GM15510 (cell line): ENCODE data around the gene DAB2.

Source experiments
- POLR2A ChIP-seq: IDR thresholded peaks from 3 replicates; pipeline ENCODE4 v1.6.1; 2011; ENCODE audit warnings: borderline replicate concordance; ENCODE audit not compliant: insufficient read length; ENCODE audit errors: extremely low read depth

DAB2 gene

GRCh38 chr5:39455645-39456044 is 30.9 kb upstream of the DAB2 start:
- no peak for TF ChIP-seq POLR2A

- TF ChIP-seq POLR2A = no peak
Measured at GRCh38 chr5:39453606-39454005, 28.8 kb upstream of the DAB2 start.

DNA sequence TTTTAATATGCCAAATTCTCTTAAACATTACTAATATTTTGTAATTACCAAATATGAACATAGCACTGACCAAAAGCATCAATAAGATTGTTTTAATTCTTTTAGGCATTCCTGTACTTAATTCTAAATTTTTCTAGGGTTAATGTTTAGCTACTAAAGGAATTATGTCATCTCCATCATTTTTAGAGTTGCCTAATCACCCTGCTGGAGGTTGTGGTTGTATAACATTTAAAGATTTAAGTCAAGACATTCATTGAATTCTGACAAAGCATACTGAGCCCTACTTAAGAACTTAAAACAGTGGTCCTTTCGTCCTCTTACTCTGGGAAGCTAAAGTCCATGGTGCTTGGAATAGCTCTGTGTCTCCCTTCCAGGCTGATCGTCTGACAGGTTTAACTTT is 28.1 kb upstream of the DAB2 start:
- no peak for TF ChIP-seq POLR2A

GRCh38 chr5:39451276-39451941 is 26.6 kb upstream of the DAB2 start:
- no peak for TF ChIP-seq POLR2A

DNA sequence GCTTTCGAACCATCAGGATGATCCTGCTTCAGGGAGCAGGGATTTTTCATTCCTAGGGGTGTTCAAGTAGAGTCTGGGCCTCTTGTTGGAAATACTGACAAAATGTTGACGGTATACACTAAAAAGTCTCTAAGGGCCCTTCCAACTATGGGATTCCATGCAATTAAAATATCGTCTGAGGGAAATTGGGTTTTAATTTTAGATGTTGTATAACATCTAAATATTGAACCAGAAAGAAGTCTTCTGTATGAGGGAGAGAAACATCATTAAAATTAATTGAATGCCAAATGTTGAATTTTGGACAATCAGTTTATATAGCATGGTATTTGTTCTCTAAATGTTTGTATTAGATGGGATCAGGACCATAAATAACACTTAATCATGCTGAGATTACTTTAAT is 25.7 kb upstream of the DAB2 start:
- TF ChIP-seq POLR2A = no peak

DNA sequence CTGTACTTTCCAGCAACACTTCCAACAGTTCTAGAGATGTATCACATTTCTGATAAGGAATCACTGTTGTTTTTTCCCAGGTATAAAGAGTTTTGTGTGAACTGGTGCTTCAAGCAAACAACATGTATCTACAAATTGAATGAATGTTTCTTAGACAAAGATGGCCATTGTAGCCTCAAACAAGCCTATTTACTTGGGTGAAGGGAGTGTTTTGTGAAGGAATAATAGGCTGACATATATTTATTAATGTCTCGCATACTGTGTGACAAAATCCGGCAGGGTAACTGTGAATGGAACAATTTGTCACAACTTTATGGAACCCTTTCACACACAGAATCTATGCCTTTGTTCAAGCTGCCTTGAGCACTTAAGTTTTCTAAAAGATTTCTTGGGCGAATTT is 24.8 kb upstream of the DAB2 start:
- no peak for TF ChIP-seq POLR2A

GRCh38 chr5:39448506-39449128 is 23.8 kb upstream of the DAB2 start:
- TF ChIP-seq POLR2A = no peak

DNA sequence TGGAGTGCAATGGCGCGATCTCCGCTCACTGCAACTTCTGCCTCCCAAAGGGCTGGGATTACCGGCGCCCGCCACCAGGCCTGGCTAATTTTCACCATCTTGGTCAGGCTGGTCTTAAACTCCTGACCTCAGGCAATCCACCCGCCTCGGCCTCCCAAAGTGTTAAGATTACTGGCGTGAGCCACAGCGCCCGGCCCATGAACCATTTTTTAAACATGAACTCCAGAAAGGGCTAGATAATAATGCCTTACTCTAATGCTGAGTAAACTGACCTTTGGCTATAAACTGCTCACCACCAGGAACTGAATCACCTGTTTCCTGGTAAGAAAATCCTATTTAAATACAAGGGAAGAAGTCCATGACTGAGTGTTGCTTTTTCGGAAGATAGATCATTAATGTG is 23.2 kb upstream of the DAB2 start:
- no peak for TF ChIP-seq POLR2A

DNA sequence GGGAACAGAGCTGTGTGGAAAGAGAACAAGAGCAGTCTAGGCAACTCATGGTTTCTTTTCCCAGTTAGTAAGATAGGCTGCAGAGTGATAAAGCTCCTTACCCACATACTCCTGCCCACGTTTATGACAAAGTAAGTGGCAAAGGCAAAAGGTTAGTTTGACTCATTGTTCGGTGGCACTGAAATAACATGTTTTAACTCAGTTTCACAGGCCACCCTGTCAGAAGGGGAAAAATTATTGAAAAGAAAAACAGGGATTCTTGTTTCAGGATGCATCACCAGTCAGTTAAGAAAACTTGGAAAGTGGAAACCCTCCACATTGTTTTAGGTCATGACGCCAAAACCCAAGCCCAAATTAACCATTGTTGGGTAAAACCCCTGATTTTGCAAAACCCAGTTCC is 22.3 kb upstream of the DAB2 start:
- no peak for TF ChIP-seq POLR2A

- TF ChIP-seq POLR2A = no peak
Measured at GRCh38 chr5:39446231-39446630, 21.5 kb upstream of the DAB2 start.

GRCh38 chr5:39443911-39444310 is 19.1 kb upstream of the DAB2 start:
- TF ChIP-seq POLR2A = no peak

DNA sequence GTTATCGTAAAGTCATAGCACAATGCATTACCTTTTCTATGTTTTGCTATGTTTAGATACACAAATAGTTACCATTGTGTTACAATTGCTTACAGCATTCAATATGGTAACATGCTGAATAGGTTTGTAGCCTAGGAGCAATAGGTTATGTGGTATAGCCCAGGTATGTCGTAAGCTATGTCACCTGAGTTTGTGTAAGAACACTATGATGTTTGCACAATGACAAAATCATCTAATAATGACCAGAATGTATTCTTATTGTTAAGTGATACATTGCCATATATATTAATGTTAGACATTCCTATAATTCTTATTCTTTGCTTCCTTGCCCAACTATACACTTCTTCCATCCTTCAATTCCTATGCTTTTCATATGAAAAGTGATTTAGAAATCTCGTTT is 18.2 kb upstream of the DAB2 start:
- no peak for TF ChIP-seq POLR2A

DNA sequence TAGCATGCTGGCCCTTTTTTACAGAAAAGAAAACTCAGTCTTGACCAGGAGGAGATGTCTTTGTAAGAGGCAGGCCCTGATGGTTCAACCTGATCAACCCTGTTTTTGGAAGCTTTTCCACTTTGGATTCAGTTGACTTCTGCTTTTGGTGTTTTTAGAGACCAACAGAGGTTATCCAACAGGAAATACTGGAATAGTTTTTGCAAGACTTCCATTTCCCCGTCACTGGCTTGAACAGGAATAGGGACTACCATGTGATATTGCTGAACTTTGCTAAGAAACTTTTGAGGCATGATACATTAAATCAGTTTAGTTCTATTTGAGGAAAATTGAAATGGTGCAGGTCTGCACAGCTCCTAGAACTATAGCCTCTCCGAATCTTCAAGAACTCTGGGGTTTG is 17.1 kb upstream of the DAB2 start:
- no peak for TF ChIP-seq POLR2A

DNA sequence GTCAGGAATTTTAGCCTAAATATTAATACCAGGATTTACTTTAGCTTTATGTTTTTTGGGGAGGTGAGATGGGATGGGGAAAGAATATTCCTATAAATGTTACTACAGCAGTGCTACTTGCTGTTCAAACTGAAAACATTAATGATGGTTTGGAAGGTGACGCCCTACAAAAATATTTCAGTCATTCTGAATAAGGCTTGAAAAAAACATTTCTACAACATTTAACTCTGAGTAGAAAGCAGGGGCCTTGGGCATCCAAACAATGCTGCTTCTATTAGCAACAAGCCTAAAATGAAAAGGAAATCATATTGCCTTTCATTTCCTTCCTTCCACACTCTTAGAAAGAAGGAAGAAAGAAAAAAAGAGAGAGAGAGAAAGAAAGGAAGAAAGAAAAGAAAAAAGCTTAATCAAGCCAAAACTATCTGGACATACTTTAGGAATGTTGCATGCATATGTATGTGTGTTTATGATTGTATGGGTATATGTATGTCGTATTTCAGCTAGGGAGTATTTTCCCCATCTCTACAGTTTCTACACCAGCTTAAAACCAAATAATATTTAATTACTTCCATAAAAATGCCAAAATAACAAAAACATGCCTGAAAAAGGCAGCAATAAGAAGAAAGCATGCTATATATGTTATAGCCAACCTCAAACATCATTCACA is 16.3 kb upstream of the DAB2 start:
- no peak for TF ChIP-seq POLR2A

- TF ChIP-seq POLR2A = no peak
Measured at GRCh38 chr5:39440192-39440957, 15.6 kb upstream of the DAB2 start.
